Activated naive CD4-positive, alpha-beta T cell (primary cell): ENCODE measurements around the gene EHBP1.

Experiments used
- DNase-seq, 4 experiments: peaks; one replicate each; lab custom pipeline; 2025; lab: John Stamatoyannopoulos, UW

Gene EHBP1

DNA sequence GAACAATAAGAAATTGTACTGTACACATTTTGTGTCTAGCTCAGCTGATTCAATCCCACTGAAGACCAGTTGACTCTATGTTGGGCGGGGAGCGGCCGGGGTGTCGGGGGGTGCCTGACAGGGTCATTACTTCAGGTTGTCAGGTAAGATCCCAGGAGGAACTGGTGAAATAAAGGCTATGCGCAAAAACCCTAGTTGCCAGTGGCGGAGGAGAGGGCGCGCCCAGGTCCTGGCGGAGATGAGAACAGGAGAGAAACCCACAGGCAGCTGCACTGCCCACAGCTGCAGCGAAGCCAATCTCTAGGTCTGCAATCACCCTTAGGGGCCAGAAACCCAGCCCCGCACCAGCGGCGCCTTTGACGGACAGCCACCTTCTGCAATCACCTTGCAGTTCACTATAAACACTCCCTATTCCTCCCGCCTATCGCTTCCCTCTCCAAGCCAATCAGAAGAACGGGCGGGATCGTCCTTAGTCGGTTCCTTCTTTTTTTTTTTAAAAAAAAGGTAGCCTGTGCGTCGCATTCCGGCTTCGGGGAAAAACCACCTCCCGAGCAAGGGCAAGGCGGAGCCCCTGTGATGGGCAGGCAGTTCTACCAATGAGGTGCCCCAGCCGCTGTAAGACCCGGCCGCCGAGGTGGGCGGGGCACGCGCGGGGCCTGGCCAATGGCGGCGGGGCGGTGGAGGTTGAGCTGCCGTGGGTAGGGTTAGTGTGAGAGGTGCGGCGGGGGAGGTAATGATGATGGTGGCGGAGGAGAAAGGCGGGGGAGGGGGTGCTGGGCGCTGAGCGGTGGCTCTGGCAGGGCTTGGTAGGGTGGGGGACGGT lies at the start of gene EHBP1:
TSS of gene EHBP1 (plus strand) at position 707 of the 823 bp plus-strand sequence. CDS start 1,479 bp downstream, outside the sequence.
- DNase-seq = peak; percentile 93 to 97 (median 96)

DNA sequence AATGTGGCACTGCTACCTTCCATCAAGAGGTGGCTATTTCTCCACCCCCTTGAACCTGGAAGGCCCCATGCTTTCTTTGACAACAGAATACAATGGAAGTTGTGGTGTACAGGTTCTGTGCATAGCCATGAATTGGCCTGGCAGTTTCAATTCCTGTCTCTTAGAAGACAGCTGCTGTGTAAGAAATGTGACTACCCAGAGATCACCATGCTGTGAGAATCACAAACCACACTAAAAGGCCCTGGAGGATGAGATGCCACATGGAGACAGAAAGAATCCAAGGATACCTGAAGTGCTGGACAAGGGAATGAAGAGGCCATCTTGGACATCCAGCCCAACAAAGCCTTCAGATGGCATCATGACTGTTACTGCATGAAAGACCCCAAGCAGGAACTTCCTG lies 47.7 kb upstream of the EHBP1 start:
- DNase-seq = no peak

DNA sequence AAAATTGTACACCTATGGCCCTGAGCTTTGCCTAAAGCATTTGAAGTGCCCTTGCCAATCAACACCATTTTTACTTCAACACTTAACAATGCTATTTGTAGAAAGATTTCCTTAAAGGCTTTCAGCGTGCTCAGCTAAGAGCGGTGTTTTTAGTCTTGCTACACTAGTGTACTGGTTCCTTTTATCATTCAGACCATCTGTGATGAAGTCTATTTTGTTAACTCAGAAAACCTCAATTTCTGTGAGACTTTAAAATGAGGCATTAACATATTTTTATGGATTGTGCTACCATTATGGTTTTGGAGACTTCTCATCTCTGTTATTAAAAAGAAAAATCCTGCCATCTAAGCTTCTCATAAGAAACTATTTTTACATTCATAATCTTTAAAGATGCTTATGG lies 46.6 kb upstream of the EHBP1 start:
- no peak for DNase-seq

DNA sequence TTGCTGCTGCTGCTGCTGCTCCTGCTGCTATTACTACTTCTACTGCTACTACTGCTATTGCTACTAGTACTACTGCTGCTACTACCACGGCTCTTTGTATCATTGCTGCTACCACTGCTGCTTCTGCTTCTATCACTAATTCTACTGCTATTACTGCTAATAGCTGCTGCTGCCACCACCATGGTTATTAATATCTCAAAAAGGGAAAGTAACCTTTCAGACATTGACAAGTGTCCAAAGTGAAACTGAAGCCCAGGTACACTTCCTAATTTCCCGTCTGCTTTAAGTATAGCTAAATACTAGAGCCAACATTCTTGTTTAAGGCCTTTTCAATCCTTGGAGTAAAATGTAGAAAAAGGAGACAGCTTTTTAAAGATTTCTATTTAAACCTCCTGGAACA lies 45.4 kb upstream of the EHBP1 start:
- DNase-seq = no peak

DNA sequence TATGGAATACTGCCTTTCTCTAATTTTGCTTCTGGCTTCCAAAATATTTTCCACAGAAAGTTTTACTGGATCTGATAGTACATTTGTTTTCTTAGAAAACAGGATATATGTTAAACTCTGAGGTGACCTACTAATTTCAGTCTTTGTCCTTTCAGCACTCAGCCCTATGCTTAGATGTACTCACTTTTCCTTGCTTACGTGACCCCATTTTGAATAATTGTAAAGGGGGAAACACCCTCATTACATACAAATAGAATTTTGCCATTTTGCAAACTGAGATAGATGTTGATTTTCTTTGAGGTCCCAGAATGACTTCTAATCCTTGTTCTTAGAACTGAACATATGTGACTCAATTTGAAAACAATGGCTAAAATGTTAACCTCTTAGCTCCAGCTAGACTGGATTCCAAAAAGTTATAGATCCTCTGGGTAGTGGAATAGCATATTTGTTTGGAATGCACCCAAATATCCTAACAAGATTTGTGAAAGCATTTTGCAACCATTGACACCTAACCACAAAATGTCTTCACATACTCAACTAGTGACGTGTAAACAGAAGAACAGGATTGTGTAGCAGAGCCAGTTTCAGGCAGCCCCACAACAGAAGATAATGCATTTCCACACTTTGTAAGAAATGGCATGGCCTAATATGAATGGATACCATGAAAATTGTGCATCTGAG lies 44.8 kb upstream of the EHBP1 start:
- no peak for DNase-seq

DNA sequence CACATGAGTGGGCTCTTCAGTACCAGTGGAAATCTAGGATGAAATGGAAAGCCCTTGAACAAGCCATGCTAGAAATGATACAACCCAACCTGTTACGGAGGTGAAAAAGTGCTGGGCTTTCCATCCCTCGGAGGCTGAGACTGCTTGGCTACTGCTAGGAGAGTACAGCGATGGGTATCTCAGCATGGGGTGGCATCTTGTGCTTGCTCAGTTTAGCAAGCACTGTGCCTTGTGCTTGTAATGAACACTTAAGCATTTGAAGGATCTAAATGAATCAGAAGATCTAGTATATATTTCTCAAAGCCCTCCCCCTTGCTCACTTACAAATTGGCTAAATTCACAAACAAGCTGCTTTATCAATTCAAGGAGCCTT lies 44.3 kb upstream of the EHBP1 start:
- no peak for DNase-seq

DNA sequence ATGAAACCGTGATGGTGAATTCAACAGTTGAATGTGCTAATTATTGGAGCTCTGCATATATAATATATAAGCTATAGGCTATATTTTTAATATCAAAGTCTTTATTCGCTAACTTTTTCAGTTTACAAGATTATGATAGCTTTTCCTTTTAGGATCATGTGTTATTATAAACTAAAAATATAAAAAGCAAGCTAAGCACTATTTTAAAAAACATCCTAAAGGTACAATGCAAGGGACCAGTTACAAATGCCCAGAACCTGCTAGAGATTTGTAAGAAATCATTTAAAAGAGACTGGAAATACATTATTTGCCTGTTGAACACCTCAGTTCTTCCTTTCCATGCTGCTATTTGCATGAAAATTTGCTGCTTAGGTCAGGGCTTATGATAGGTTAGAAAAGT lies 43.4 kb upstream of the EHBP1 start:
- no peak for DNase-seq

DNA sequence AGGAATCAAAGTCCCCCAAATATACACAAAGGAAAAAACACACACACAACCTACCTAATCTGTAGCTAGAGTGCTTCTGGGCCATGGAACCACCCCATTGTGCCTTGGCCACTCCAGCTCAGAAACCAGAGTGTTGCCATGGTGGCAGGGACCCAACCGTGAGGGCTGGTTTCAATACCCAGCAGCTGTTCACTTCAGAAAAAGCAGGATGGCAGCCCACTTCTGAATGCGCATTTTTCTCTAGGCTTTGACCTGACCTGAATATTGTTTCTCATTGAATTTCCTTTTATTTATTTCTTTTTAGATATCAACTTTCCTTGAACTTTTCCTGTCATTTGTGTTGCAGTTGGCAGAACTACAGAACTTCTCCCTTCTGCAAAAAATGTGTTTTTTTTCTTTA lies 43.0 kb upstream of the EHBP1 start:
- DNase-seq = no peak

DNA sequence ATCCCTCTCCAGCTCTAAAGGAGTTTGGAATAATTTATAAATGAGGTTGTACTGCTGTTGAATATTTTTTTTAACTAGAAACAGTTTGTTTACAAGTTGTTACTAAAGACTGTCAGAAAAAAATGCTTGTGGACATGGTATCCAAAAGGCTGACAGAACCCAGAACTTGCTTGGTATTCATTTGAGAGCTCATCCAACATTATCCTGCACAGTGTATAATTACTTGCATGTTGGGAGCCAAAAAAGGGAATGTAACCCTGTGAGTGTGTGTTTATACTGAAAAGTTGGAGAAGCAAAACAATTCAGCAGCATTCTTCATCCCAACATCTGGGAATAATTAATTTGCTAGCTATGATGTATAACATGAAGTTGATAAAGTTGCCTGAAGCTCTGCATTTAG lies 42.1 kb upstream of the EHBP1 start:
- DNase-seq = no peak

DNA sequence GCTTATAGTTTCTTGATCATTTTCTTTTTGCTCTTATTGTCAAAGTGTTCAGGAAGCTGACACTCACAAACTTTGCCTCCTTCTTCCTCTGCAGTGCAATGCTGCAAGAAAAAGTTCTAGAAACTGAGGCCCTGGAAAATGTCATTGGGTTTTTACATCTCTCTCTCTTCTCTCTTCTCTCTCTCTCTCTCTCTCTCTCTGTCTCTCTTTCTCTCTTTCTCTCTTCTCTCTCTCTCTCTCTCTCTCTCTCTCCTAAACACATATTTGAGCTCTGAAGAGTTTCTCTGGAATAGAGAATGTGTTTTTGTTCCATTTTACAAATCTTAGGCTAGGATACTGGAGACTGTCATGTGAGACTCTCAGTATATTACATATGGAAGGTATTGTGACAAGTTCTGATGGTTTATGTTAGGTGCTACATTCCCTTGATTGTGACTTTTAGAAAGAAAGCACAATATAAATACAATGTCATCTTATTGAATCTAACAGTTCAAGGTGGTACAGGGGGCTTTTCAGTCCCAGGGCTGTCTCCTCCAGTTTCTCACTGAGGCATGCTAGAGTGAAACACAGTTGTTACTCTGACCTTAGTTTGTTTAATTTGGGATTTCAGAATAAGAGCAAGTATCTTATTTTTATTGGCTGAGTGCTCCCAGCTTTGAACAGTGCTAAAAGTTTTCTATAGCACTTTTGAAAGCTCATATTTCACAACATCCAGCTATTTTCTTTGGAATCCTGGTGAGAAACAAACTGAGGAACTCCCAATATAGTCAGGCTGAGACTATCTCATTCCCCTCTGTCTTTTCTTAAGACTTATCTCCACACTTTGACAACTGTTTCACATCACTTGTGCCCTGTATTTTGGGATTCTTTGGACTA lies 41.4 kb upstream of the EHBP1 start:
- no peak for DNase-seq

DNA sequence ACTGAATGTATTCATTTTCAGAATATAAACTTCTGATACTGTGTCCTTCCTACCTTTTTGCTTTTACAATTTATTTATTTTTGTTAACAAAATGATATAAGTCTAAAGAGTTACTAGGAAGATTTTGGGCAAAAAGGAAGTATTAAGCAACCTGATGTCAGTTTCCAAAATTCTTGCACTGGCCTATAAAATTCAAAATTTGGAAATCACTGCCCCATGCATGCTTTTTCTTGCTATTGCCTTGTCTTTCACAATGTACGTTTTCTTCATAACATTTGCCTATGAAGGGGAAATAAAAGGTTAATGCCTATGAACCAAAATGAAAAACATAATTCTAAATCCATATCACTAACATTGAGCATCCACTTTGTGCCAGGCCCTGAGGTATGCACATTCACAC lies 40.1 kb upstream of the EHBP1 start:
- DNase-seq = no peak

DNA sequence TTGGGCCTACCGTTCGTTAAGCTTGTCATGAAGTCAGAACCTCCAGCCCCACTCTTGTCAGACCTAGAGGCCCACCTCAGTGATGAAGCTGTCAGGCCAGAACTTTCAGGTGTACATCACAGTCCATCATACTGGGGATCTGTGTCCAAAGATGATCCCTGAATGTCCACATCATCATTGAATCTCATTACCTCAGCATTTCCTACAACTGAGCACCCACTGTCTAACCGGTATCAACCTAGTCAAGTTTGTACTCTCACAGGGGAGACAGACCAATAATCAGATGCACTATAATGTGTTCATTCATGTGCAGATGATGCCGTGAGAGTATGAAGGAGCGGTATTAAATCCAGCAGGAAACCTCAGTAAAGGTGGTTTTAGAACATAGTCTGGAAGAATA lies 36.3 kb upstream of the EHBP1 start:
- DNase-seq = no peak

DNA sequence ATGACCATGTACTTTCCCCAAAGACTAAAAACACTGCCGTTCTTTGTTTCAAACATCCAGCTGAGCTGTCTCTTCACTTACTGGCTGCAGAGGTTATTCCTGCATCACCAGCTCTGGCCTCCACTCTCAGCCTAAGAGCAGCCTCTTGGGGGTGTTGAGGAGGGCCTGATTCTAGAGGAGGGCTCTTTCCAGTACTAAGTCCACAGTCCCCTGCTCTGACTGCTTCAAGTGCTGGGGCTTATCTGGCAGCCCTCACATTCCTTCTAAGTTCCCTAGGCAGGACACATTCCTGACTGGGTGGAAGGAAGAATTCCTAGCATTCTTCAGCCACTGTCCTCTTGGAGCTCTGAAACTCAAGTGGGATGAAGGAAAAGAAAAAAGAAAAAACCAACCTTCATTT lies 32.9 kb upstream of the EHBP1 start:
- no peak for DNase-seq

DNA sequence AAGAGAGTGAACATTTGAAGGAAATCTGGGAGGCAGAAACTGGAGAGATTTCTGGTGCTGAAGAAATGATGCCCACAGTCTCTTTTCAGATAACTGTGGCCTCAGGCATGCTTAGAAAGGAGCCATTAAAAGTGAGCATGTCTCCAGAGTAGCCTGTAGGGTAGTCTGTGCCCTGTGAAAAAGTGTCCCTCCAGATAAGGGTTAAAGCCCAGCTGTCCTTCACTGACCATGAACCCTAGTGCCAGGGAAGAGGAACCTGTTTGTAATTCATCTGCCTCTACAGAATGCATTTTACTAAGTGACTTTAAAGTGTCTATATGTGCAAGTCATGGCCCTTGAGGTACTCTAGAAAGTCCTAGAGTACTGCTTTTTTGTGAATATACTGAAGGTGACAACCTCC lies 30.5 kb upstream of the EHBP1 start:
- DNase-seq = no peak

DNA sequence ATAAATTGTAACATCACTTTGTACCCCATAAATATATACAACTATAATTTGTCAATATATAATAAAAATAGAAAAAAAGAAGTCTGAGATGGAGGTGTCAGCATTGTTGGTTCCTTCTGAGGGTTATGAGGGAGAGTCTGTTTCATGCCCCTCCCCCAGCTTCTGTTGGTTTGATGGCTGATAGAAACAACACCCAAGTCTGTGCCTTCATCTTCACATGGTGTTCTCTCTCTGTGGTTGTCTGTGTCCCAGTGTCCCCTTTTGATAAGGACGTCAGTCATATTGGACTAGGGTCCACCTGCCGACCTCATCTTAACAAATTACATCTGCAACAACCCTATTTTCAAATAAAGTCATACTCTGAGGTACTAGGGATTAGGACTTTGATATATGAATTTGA lies 20.3 kb upstream of the EHBP1 start:
- no peak for DNase-seq

DNA sequence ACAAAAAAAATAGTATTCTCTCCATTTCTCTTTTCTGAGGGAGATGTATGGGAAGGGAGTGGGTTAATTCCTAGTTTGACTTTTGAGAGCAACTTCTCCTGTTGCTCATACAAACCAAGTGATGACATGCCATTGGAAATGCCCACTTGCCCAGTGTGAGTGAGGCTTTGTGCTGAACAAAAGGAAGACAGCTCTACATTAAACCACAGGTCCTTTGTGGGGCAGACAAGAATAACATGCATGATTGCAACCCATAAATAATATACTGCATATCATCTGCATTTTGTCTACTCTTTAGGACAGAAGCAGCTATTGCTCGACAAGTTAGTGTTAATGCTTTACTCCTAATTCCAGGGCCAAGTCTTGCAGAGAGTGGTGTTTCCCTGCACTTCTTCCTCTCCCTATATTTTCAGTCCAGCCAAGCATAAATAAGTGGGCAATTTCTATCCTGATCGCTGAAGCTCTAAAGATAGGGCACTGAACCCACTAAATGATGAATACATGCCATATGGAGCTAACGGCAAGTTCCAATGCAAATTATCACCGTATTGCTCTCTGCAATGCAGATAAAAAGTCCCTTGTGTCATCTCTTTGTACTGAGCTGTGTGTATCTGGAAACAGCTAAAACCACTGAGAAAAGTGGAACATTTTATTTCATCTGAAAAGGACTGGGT lies 19.4 kb upstream of the EHBP1 start:
- DNase-seq = no peak

DNA sequence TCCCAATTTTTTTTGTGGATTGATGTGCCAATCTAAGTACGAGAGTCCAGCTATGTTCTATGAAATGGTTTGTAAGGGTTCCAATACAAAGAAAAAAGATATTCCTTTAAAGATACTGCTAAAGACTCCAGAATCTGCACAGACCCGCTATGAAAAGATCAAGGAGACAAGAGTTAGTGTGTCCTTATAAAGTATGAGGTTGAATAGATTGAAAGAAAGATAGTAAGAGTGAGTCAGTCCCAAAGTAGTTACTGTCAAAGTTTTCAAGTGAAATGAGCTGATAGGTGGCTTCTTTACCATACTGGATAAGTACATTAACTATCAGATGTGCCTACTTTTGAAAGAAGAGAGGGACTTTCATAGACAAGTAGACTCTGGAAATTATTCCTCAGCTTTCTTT lies 17.9 kb upstream of the EHBP1 start:
- DNase-seq = no peak

DNA sequence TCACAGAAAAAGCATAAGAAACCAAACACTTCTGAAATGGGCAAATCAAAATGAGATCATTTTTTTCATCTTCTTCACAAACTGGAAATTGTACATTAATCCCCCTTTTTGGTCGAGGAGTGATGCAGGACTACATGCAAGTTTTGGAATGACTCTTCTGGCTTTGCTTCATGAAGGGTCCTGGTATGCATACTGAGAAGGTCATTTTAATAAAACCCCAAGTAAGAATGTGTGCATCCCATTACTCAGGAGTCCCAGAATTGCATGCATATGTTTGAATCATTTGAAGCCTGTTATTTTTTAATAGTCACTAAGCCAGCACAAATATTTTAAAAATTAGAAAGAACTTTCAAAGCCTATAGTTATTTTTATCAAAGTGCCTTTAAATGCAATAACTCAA lies 16.7 kb upstream of the EHBP1 start:
- no peak for DNase-seq

DNA sequence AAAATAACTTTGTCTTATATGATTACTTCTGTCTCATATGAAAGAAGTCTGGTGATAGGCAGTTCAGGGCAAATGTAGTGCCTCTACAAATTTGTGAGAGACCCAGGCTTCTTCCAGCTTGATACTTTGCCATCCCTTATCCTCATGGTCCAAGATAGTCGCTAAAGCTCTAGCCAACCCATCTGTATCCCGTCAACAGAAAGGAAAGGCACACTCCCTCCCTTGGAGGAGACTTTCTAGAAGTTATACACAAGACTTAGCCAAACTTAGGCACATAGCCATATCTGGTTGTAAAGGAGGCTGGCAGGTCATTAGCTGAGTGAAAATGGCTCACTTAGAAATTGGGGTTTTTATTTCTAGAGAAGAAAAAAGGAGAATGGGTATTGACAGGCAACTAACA lies 14.3 kb upstream of the EHBP1 start:
- DNase-seq = no peak

DNA sequence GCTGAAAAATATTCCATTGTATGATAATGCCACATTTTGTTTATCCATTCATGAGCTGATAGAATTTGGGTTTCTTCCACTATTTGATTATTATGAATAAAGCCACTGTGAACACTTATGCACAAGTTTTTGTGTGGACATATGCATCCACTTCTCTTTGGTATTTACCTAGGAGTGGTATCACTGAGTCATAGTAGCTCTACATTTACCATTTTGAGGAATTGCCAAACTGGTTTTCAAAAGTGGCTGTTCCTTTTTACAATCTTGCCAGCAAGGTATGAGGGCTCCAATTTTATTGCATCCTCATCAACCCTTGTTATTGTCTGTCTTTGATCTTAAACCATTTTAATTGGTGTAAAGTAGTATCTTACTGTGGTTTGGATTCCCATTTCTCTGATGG lies 13.3 kb upstream of the EHBP1 start:
- DNase-seq = no peak

DNA sequence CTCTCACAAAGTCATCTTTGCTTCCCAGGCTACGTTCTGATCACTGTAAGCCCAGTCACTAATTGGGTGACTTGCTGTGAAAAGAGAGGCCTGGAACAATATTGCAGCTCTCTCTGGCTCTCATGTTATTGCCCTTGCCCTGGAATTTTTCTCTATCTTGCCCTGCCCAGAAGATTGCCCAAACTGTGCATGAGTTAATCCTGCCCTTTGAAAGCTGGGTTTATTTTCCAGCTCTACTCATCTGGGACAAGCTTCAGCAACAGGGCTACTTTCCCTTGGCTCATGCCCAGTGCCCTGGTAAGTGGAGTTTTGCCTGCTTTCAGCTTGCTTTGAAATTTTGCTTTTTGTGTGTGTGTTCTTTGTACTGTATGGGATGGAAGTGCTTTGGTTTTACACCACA lies 6.9 kb upstream of the EHBP1 start:
- DNase-seq = no peak

DNA sequence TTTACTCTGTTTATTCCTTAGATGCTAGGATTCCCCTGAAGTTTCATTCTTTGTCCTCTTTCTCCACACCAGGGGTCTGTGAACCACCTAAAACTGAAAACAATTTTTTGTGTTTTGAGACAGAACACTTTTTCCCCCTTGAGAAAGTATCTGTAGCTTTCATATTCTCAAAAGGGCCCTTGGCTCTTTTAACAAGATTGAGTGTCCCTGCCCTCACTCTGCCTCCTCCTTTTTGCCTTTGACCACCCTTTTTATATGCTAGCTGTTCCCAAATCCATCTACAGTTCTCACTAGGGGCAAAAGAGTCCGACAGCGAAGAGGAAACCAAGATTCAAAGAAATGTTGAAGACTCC lies 883 bp upstream of the EHBP1 start:
- DNase-seq = no peak
